GM21526 (cell line): ENCODE results near the gene RNF175.
A peak's percentile ranks its signal among the peaks of the same experiment; 100 is the strongest.

ENCODE experiments used
- ATAC-seq: cut with Tn5 transposase; IDR thresholded peaks from one replicate; pipeline ENCODE4 v1.9.1; 2021; ENCODE audit warnings: moderate library complexity; ENCODE audit not compliant: unreplicated experiment, low FRiP score

Gene RNF175

GRCh38 chr4:153785910-153786721 is 26.3 kb upstream of the RNF175 start:
- ATAC-seq, result no peak

GRCh38 chr4:153784166-153784699 is 24.4 kb upstream of the RNF175 start:
- no peak for ATAC-seq

GRCh38 chr4:153782581-153782980 is 22.8 kb upstream of the RNF175 start:
- no peak for ATAC-seq

- ATAC-seq, result no peak
Measured at GRCh38 chr4:153781717-153782416, 22.0 kb upstream of the RNF175 start.

GRCh38 chr4:153781280-153781679 is 21.5 kb upstream of the RNF175 start:
- ATAC-seq, result peak; percentile 14

DNA sequence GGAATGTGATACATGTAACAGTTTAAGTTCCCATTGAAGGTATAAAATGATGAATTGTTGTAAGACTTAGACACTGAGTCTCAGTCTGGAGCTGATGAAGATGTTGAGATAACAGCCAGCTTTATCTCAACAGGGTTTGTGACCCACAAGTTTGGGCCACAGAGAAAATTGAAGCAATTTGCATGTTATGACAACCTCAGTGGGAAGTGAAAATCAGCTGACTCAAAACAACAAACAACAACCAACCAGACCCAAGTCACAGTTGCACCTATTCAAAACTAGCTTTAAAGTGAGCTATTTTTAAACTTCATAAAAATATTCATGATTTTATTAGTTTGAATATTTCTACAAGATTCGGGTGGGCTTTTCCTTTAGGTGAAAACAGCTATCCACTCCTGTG is 21.1 kb upstream of the RNF175 start:
- ATAC-seq, result peak; percentile 83

DNA sequence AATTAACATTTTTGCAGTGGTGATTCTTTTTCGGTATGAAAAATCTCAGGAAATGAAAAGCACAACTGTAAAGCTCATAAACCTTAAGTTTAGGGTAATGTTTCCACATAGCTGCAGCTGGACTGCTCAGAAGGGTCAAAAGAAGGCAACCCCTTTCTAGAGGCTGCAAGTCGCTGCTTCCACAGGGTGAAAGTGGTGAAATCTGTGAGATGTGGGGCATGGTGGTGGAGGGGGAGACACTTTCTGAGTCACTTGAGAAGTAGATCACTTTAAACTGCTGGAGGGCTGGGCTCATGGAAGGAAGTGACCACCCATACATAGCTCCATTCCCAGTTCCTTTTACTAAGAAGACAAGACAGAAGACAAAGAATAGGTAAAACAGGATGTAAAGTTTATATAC is 20.4 kb upstream of the RNF175 start:
- ATAC-seq, result no peak

DNA sequence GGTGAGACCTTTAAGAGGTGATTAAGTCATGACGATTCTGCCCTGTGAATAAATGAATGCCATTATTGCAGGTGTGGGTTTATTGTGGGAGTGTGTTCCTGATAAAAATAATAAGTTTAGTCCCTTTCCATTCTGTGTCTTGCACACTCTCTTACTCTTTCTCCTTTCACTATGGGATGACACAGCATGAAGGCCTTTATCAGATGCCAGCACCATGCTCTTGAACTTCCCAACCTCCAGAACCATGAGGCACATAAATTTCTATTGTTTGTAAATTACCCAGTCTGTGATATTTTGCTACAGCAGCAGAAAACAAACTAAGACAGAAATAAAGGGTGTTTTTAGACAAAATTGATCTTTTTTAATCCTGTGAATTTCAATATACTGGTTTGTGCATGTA is 18.6 kb upstream of the RNF175 start:
- no peak for ATAC-seq

GRCh38 chr4:153777421-153777820 is 17.6 kb upstream of the RNF175 start:
- ATAC-seq, result no peak

DNA sequence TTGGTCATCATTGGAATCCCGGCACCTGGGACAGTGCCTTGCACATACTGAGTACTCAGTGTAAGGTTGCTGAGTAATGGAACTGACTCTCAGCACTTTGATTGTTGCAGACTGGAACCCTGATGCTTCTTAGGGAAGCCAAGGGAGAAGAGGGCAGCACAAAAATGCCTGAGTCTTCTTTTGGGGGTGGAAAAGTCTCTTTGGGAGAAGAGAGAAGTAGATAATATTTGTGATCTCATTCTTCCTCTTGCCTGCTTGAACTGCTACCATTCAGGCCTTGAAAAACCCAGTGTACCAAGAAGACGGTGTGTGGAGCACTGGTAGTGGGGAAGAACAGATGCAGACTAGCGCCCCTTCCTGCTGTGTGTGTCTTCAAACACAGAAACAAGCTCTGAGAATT is 16.8 kb upstream of the RNF175 start:
- ATAC-seq, result no peak

GRCh38 chr4:153773236-153773690 is 13.4 kb upstream of the RNF175 start:
- ATAC-seq, result no peak

GRCh38 chr4:153771046-153771445 is 11.2 kb upstream of the RNF175 start:
- no peak for ATAC-seq

DNA sequence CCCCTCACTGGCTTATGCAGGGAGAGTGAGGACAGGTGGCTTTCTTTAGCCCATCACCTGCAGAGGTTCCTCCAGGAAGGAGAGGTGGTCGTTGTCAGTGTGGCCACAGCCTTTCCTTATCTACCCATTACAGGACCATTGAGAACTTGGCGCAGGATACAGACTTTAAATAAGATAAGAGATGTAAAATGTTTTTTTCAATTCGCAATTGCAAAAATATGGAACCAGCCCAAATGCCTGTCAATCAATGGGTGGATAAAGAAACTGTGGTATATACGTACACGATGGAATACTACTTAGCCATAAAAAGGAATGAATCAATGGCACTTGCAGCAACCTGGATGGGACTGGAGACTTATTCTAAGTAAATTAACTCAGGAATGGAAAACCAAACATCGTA is 6.9 kb upstream of the RNF175 start:
- no peak for ATAC-seq

DNA sequence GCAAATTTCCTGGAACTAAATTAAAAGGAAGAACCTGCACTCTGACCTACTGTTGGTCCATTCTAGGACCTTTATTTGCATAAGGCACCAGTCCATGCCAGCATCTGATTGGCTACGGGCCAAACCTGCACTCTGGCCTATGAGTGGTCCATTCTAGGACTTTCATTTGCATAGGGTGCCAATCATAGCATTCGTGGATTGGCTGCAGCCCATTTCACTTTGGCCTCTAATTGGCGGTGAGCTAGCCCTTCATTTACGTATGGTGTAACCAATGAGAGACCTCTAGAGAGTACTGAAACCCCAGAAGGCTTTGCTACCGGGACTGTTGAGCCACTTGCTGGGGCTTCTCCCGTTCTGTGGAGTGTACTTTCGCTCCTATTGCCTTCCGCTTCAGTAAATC is 6.1 kb upstream of the RNF175 start:
- ATAC-seq, result no peak

DNA sequence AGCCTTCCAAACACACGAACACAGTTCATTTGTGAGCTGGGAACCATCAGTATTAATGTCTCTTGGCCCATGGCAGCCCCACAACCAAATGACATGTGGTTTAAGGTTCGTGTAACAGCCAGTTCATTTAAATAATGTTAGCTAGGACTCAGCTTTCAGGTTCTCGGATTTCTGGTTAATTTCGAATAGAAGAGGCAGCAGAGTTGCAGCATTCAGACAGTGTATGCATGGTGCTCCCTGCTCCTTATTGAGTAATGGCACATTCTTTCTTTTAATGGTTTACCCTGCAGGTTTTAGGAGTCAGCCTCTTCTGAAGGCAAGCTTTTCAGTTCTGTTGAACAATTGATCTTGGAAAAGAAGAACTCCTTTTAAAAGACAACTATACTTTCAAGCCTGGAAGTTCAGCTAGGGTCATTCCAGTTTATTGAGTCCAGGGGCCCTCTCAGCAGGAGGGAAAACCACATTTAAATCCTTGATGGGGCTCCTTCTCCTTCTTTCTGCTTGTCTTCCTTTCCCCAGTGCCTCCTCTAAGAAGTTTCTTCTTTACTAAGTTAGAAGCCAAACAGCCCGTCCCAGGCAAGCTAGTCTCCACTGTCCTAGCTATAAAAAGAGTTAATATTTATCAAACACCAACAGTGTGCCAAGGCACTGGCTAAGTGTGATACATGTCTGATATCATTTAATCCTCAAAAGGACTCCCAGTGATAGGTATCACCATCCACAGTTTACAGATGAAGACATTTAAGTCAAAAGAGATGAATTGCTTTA is 5.0 kb upstream of the RNF175 start:
- no peak for ATAC-seq

GRCh38 chr4:153763404-153763803 is 3.6 kb upstream of the RNF175 start:
- ATAC-seq, result no peak

GRCh38 chr4:153758688-153759406 is 977 bp downstream of the RNF175 start:
- ATAC-seq, result no peak

GRCh38 chr4:153758136-153758535 is 1.7 kb downstream of the RNF175 start:
- ATAC-seq, result no peak

DNA sequence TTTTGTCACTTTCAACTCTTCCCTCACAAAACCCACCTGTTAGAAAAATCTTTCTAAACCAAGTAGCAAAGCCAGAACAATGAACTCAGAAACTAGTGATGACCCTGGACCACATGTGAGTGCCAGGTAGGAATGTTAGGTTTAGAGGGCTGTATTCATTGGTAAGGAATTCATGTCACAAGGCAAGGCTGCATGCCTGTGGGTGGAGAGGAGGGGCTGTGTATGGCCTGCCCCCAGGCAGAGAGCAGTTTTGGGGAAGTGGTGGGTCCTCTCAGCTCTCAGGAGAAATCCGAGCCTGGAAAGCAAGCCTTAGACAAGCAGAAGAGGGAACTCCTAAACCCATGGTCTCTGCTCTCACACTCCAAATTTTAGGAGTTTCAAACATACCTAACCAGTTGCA is 2.4 kb downstream of the RNF175 start:
- ATAC-seq, result no peak

- no peak for ATAC-seq
Measured at GRCh38 chr4:153755186-153755585, 4.6 kb downstream of the RNF175 start.
